GM20431 (cell line): ENCODE data around the gene MTF1.
"Not testable (repeated sequence)": the region's sequence is repeated elsewhere in the genome, so short reads cannot be mapped to it uniquely, and the experiment has no call there.

Experiments used
- in situ Hi-C: fragments of 300-500 bp; cut with MseI, MboI; formaldehyde crosslinking; loops from one replicate; pipeline ENCODE4 v1.15.0; 2020; ENCODE audit warnings: low sequenced_read_pairs; ENCODE audit not compliant: unreplicated experiment

Gene MTF1

DNA sequence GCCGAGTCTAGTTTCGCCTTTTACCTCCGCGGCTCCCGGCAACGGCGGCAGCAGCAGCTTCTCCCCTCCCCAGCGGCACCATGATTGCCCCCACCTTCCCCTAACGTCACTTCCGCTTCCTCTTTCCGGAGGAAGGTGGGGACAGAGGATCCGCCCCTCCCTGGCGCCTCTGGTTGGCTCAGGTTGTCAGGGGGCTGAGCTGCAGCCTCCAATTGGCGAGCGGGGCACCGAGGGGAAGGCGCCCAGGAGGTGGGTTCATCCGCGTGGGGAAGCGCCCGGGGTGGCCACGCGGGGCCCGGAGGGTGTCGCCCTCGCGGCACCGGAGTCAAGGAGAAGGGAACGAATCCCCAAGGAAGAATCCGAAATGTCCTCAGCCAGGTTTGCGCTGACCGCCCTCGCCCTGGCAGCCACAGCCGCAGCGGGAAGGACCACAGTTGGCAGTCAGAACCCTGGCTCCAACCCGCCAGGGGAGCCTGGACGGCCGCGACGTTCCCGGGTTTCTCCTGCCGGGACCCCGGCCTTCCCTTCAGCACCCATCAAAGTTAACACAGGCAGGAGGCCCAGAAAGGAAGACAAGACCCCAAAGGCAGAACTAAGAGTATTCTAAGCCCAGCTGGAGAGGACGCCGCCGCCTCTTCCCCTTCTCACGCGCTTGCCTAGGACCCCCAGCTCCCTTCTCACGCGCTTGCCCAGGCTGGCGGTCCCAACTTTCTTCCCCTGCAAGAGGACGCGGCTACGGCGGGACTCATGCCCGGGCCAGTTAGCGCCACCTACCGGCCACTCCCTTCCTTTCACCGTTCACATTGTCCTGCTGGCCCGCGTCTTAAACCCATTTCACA, at the start of gene MTF1:
Gene MTF1 (minus strand): TSS at position 86 of the 839 bp plus-strand sequence. CDS start 1,934 bp downstream, outside the sequence.
- in situ Hi-C loops: no loop called here

DNA sequence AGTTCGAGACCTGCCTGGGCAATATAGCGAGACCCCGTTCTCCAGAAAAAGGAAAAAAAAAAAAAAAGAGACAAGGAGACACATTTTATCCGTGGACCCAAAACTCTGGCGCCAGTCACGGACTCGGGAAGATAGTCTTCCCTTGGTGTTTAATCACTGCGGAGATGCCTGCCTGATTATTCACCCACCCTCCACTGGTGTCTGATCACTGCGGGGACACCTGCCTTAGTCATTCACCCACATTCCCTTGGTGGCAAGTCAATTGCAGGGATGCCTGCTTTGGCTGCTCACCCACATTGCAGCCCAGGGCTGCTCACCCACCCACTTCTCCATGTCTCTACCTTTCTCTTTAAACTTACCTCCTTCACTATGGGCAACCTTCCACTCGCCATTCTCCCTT, 49.1 kb upstream of the MTF1 start:
- in situ Hi-C loops: not testable (repeated sequence)

DNA sequence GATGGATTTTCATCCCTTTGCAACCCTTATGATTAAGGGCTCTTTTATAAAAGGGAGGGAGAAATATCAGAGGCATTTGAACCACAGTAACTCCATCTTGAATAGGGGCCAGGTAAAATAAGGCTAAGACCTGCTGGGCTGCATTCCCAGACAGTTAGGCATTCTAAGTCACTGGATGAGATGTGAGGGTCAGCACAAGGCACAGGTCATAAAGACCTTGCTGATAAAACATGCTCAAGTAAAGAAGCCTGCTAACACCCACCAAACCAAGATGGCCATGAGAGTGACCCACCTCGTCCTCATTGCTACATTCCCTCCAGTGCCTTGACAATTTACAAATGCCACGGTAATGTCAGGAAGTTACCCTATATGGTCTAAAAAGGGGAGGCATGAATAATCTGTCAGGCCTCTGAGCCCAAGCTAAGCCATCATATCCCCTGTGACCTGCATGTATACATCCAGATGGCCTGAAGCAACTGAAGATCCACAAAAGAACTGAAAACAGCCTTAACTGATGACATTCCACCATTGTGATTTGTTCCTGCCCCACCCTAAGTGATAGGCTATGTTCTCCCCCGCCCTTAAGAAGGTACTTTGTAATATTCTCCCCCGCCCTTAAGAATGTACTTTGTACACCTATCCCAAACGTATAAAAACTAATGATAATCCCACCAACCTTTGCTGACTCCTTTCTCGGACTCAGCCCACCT, 48.2 kb upstream of the MTF1 start:
- in situ Hi-C loops: not testable (repeated sequence)

DNA sequence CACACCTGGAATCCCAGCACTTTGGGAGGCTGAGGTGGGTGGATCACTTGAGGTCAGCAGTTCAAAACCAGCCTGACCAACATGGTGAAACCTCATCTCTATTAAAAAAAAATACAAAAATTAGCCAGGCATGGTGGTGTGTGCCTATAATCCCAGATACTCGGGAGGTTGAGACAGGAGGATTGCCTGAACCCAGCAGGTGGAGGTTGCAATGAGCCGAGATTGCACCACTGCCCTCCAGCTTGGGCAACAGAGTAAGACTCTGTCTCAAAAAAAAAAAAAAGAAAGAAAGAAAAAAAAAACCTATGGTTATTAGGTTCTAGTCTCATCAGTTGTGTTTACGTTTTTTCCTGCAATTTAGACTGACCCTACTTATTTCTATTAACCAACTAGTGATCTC, 47.2 kb upstream of the MTF1 start:
- in situ Hi-C loops: not testable (repeated sequence)

DNA sequence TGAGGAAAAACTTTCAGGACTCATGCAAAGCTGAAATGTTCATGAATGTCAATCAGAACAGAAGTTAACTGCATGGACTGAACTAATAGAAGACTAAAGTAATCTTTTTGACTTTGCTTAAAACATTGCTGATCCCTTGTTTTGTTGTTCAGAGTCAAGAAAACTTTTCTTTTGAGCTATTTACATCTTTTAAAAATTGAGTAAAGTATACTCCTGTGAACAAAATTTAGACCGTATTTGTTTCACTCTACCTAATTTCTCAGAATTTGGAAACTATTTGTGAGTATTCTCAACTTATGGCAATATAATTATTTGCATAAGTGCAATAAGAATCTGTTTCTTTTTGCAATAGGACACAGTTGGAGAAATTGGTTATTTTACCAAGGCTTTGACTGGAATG, 46.3 kb upstream of the MTF1 start:
- in situ Hi-C loops: no loop called here

DNA sequence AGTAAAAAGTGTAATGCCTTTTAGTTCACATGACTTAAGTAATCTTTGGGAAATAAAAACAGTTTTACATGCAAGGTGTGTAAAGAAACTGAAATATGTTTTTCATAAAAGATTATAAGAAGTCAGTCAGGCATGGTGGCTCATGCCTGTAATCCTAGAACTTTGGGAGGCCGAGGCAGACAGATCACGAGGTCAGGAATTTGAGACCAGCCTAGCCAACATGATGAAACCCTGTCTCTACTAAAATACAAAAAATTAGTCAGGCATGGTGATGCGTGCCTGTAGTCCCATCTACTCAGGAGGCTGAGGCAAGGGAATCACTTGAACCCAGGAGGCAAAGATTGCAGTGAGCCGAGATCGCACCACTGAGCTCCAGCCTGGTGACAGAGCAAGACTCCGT, 44.5 kb upstream of the MTF1 start:
- in situ Hi-C loops: not testable (repeated sequence)

DNA sequence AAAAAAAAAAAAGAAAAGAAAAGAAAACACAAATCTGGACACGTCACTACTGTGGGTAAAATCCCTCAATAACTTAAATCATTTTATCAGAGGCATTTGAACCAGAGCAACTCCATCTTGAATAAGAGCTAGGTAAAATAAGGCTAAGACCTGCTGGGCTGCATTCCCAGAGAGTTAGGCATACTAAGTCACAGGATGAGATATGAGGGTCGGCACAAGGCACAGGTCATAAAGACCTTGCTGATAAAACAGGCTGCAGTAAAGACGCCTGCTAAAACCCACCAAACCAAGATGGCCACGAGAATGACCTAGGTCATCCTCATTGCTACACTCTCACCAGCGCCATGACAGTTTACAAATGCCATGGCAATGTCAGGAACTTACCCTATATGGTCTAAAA, 43.6 kb upstream of the MTF1 start:
- in situ Hi-C loops: no loop called here

DNA sequence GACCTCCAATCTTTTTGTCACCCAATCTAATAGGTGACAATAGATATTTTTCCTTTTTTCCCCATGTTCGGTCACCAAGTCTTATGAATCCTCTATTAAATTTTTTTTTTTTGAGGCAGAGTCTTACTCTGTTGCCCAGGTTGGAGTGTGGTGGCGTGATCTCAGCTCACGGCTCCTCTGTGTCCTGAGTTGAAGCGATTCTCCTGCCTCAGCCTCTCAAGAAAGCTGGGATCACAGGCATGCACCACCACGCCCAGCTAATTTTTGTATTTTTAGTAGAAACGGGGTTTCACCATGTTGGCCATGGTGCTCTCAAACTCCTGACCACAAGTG, 42.5 kb upstream of the MTF1 start:
- in situ Hi-C loops: no loop called here

DNA sequence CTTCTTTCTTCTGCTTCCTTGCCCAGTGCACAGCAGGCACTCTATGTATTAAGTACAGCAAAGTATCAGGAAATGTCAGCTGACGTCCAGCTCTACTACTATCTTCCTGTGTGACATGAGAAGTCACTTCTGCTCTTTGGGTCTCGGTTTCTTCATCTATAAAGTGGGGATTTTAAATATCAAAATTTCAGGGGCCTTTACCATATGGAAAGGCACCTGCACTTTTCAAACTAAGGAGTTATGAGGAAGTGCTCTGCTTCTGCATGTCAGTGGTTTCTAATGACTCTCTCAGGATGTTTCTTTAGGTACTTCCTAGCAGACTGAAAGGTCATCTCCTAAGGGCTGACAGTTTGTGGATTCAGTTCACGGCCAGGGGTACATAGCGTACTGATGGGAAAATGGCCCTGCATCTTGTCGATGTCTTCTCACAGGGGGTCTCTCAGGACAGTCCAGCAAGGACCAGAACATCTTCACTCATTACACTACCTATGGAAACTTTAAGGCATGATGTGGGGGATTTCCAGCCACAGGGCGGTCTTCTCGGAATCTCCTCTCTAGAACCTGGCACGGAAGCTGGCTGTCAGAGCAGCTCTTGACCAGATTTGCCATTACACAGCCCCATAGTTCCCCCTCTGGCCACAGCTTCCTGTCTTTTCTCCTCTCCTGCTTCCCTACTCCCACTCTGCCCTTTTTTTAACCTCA, 42.0 kb upstream of the MTF1 start:
- in situ Hi-C loops: no loop called here

DNA sequence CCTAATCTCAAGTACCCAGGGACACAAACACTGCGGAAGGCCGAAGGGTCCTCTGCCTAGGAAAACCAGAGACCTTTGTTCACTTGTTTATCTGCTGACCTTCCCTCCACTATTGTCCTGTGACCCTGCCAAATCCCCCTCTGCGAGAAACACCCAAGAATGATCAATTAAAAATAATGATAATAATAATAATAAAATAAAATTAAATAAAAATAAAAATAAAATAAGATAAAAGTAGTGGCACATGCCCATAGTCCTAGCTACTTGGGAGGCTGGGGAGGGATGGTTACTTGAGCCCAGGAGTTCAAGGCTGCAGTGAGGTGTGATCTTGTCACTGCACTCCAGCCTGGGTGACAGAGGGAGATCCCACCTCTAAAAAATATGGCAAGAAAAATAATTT, 38.2 kb upstream of the MTF1 start:
- in situ Hi-C loops: not testable (repeated sequence)

DNA sequence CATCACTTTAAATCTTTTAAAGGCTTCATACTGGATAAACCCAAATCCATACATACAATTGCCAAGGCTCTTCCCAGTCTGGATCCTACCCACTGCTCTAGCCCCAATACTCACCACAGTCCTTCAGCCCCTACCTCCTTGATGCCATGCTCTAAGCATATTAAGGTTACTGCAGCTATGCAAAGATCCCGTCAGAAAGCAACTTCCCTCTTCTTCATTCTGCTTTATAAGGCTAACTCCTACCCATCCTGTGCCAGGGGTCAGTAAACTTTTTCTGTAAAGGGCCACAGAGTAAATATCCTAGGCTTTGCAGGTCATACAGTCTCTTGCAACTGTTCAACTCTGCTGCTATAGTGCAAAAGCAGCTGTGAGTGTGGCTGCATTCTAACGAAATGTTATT, 34.3 kb upstream of the MTF1 start:
- in situ Hi-C loops: no loop called here

DNA sequence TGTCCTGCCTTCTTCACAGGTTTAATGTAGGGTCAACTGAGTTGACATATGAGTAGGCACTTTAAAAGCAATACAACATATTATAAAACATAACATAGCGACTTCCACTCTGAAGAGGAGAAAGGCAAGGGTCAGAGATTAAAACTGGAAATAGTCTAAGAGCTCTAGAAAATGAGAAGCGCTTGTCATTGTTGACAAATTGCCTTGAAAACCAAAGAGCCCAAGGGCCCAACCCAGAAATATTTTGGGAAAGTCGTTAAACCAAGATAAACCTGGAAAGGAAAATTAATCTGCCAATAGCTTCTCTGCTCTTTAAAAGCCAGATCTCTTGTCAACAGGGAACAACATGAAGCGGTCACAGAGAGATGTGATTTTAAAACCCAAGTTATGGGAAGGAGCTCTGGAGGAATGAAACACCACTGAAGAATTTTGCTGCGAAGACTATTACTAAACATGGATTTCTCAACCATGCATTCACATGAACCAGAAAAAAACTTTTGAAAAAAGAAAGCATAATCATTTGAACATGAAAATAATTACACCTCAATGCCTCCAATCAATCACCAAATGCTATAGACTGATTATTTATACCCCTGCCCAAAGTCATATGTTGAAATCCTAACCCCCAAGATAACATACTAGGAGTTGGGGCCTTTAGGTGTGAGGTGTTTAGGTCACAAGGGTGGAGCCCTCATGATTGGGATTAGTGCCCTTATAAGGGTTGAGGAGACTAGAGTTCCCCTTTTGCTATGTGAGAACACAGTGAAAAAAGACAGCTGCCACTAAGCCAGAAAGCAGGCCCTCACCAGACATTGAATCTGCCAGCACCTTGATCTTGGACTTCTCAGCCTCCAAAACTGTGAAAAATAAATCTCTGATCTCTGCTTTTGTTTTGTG, 33.0 kb upstream of the MTF1 start:
- in situ Hi-C loops: no loop called here

DNA sequence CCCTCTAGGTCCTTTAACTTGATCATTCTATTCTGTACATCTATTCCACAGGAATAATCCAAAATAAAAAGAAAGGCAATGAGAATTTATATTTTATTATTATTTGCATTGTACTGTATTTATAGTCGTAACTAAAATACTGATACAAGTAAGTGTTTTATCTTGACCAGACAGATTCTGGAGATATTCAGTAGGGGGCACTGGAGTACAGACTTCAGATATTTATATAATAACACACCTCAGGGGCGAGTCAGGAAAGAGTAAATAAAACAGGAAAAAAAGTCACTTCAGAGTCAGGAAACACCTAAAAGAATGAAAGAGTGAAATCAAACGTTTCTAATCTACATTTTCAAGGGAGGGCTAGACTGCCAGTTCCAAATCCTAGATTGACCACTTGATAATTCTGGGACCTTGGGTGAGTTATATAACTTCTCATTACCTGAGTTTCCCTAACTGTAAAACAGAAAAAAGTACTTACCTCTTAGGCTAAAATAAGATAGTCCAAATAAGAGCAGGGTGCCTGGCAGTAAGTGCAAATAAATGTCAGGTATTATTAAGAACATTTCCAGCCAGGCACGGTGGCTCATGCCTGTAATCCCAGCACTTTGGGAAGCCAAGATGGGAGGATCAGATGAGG, 31.1 kb upstream of the MTF1 start:
- in situ Hi-C loops: no loop called here

DNA sequence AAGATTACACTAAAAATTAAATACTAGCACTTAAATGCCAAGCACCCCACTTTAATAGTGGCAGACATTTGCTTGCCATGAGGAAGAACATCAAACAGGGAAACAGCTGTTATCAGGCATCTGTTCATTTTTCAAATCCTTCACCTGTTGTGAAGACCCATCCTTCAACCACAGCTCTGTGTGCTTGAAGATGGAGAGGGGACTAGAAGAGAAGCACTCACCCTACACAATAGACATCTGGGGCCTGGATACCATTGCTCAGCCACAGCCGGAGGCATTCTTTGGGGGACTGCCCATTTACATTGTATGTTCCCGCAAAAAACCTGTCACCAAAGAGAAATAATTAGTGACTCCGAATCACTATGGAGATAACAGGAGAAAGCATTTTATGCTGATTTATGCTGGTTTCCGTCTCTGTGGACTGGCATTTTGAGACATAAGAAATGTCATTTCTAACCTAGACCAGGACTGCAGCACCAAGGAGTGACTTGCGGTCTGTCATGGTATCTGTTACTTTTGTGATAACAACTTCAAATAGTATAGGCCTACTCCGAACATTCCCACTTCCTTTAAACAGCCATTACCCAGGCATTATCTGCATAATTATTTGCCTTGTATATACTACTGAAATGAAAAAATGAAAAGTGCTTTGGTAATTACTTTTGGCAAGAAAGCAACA, 28.8 kb upstream of the MTF1 start:
- in situ Hi-C loops: loop anchor here (10.0 kb wide), 1 partner anchor 87 kb away; no protein-coding TSS in a partner anchor

DNA sequence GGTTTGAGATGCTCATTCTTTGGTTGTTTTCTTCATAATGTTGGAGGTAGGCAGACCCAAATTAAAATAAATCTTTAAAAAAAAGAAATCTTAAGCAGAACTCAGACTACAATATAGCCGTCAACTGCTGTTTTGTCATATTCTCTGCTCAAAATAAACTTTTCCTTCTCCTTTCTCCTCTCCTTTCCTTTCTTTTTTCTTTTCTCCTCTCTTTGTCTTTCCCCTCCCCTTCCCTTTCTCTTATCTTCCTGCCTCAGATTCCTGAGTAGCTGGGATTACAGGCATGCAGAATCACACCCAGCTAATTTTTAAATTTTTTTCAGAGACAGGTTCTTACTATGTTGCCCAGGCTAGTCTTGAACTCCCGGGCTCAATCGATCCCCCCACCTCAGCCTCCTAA, 24.8 kb upstream of the MTF1 start:
- in situ Hi-C loops: loop anchor here (10.0 kb wide), 1 partner anchor 91 kb away; no protein-coding TSS in a partner anchor

DNA sequence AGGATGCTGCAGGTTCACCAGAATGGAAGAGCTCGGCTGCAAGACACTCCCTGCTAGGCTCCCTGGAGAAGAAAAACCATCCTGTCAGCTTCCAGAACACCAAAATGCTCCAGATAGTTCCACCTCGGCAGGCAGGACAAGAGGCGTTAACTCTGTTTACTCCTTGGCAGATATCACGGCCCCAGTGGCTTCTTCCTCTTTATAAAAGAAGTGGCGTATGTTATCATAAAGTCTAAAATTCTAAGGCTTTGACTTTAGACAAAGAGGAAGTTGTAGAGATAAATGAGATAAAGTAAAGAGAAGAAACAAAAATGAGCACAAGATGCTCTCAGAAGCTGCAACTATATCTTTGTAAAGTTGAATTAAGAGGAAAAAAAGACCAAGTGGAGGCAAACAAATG, 24.3 kb upstream of the MTF1 start:
- in situ Hi-C loops: loop anchor here (10.0 kb wide), 1 partner anchor 91 kb away; no protein-coding TSS in a partner anchor

DNA sequence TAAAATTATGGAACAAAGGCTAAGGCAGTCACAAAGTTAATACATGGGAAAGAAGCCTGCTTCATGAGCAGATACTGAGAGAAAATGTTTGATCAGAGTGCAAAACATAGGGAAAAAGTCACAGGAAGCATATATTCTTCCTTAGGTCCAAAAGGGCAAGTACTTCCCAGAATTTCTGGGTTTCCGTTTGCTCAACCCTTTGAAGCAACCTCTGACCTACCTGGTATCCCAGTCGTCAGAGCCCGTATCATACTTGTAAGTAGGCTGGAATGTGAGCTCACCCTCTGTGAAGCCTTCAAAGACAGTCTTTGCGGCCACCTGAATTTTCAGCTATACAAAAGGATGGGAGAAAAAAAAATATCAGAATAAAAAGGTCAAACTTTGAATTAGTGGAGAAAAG, 20.5 kb upstream of the MTF1 start:
- in situ Hi-C loops: loop anchor here (10.0 kb wide), 1 partner anchor 95 kb away; no protein-coding TSS in a partner anchor

DNA sequence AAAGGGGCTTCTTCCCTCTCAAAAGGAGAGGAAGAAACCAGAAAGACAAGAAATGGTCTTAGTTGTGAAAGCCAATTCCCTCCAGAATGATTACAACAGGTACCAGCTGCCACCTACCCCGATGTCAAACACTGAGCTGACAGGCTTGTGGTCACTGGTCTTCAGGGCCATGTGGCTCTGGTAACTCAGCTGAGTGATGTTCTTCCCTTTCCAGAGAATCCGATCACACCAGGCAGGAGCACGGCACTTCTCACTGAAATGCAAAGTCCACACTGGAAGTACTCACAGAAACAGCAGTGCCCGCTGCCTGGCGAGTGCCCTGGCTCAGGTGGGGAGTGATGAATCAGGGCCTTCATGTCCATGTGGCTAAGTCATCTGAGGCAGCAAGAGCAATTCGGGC, 18.7 kb upstream of the MTF1 start:
- in situ Hi-C loops: no loop called here

DNA sequence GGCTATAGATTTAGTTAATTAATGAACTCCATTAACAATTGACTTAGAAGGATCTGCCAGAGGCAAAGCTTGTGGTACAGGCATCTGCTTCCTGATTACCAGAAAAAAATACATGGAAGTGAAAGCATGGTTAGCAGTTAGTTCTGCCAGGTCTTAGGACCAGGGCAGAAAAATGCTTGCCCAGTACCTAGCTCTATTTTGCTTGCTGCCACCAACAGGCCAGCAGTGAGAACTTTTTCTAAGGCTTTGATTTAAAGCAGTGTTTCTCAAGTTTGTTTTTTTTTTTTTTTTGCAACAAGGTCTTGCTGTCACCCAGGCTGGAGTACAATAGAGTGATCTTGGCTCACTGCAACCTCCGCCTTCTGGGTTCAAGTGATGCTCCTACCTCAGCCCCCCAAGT, 16.4 kb upstream of the MTF1 start:
- in situ Hi-C loops: no loop called here
